Suprapubic skin (tissue), 4 donors: ENCODE results near the gene IFI44. TPM values are rescaled to one million over a fixed set of nuclear protein-coding genes. Genes with fewer than 3 reads are reported as not detected.

ENCODE experiments used
- DNase-seq, 2 donors: peaks; one replicate each; pipeline ENCODE4 v3.0.0-alpha.2; 2019; ENCODE audit warnings: low spot score in 2 of 2
- H3K27ac ChIP-seq: fragments of 200-600 bp; sonication (generic); one replicate; pipeline ENCODE4 v1.5.1; 2019
- H3K27me3 ChIP-seq: fragments of 200-600 bp; sonication (generic); one replicate; pipeline ENCODE4 v1.5.1; 2019
- H3K36me3 ChIP-seq: fragments of 200-600 bp; sonication (generic); one replicate; pipeline ENCODE4 v1.5.1; 2019
- H3K4me1 ChIP-seq: fragments of 200-600 bp; sonication (generic); one replicate; pipeline ENCODE4 v1.5.1; 2019
- H3K4me3 ChIP-seq: fragments of 200-600 bp; sonication (generic); one replicate; pipeline ENCODE4 v1.5.1; 2019; ENCODE audit warnings: mild to moderate bottlenecking
- H3K9me3 ChIP-seq: fragments of 200-600 bp; sonication (generic); one replicate; pipeline ENCODE4 v1.5.1; 2019
- CTCF ChIP-seq, 2 donors: fragments of 200-600 bp in 1 of 2; fragments of 450-650 bp in 1 of 2; sonication (generic) in 1 of 2; IDR thresholded peaks; one replicate each; pipeline ENCODE4 v1.5.1; 2016 to 2019; ENCODE audit warnings: antibody characterized with exemption in 2 of 2, mild to moderate bottlenecking in 1 of 2, moderate library complexity in 1 of 2
- EP300 ChIP-seq: sonication (generic); formaldehyde crosslinking; IDR thresholded peaks from one replicate; pipeline ENCODE4 v1.6.1; 2017; ENCODE audit warnings: antibody characterized with exemption
- POLR2A ChIP-seq, 2 donors: fragments of 450-650 bp; IDR thresholded peaks; one replicate each; pipeline ENCODE4 v1.6.1; 2017; ENCODE audit warnings: antibody characterized with exemption in 2 of 2, mild to moderate bottlenecking in 2 of 2, moderate library complexity in 2 of 2
- POLR2AphosphoS5 ChIP-seq, 3 donors: sonication (generic); formaldehyde crosslinking; IDR thresholded peaks; one replicate each; pipeline ENCODE4 v1.6.1; 2017; ENCODE audit warnings: antibody characterized with exemption in 3 of 3
- WGBS: methylation state at CpG from one replicate; pipeline ENCODE4 v1.1.5; 2018; 5-methylcytosine and 5-hydroxymethylcytosine counted together
- total RNA-seq, 4 donors: library from RNA; depleted of rRNA; stranded (reverse); fragments of >200 nt; gene quantifications; one replicate each; pipeline ENCODE4 v1.1.0, GENCODE V29; 2016

The IFI44 gene
- total RNA-seq, 4 donors from 2014 or later = 1.8 to 7.1 (median 2.7) TPM

GRCh38 chr1:78647238-78647637 lies 2.4 kb upstream of the IFI44 start:
- Histone ChIP-seq H3K9me3 (peaks cover 6% of the 10 kb centered on the region), H3K27ac (no peak overlapping the region), H3K36me3 (no peaks in the 10 kb centered on the region), H3K27me3 (no peaks in the 10 kb centered on the region), H3K4me1 (peaks cover 14% of the 10 kb centered on the region), H3K4me3 (no peak overlapping the region)
- 89% methylated on average over 1 of the region's 1 CpG for WGBS
- TF ChIP-seq POLR2AphosphoS5 (IDR thresholded peaks at IDR 0.05) (no peak), EP300 (no peak), POLR2A (IDR thresholded peaks at IDR 0.05) (no peak), CTCF (IDR thresholded peaks at IDR 0.05) (no peak)
- no peak for DNase-seq

GRCh38 chr1:78650114-78650660 lies 556 bp downstream of the IFI44 start:
- 46% methylated on average over 6 of the region's 6 CpGs for WGBS
- Histone ChIP-seq H3K4me1 (peaks cover 15% of the 10 kb centered on the region), H3K4me3 (peak overlapping the region; percentile 41), H3K27ac (peak overlapping the region; percentile 36), H3K9me3 (no peaks in the 10 kb centered on the region), H3K36me3 (no peaks in the 10 kb centered on the region), H3K27me3 (no peaks in the 10 kb centered on the region)
- no peak for DNase-seq
- no peak for TF ChIP-seq POLR2AphosphoS5 (IDR thresholded peaks at IDR 0.05)
- TF ChIP-seq CTCF (IDR thresholded peaks at IDR 0.05) = no peak
- TF ChIP-seq EP300 = no peak
- TF ChIP-seq POLR2A (IDR thresholded peaks at IDR 0.05) = no peak

- Histone ChIP-seq H3K36me3 (no peaks in the 10 kb centered on the region), H3K4me3 (peak overlapping the region; percentile 41), H3K27me3 (no peaks in the 10 kb centered on the region), H3K27ac (peak overlapping the region; percentile 36), H3K4me1 (peaks cover 15% of the 10 kb centered on the region), H3K9me3 (no peaks in the 10 kb centered on the region)
- TF ChIP-seq POLR2AphosphoS5 (IDR thresholded peaks at IDR 0.05) = no peak
- no peak for TF ChIP-seq EP300
- no peak for TF ChIP-seq POLR2A (IDR thresholded peaks at IDR 0.05)
- no peak for TF ChIP-seq CTCF (IDR thresholded peaks at IDR 0.05)
- DNase-seq = no peak
- 62% methylated on average over 12 of the region's 12 CpGs for WGBS
Observed at GRCh38 chr1:78651241-78651640, 1.6 kb downstream of the IFI44 start.

GRCh38 chr1:78652019-78652560 lies 2.5 kb downstream of the IFI44 start:
- H3K4me1 ChIP-seq = peaks cover 15% of the 10 kb centered on the region
- no peaks in the 10 kb centered on the region for H3K36me3 ChIP-seq
- no peak for DNase-seq
- H3K27me3 ChIP-seq = no peaks in the 10 kb centered on the region
- TF ChIP-seq CTCF (IDR thresholded peaks at IDR 0.05) = no peak
- no peak for TF ChIP-seq POLR2A (IDR thresholded peaks at IDR 0.05)
- no peak for TF ChIP-seq POLR2AphosphoS5 (IDR thresholded peaks at IDR 0.05)
- 91% methylated on average over 17 of the region's 17 CpGs for WGBS
- no peak overlapping the region for H3K27ac ChIP-seq
- peak overlapping the region; percentile 41 for H3K4me3 ChIP-seq
- no peaks in the 10 kb centered on the region for H3K9me3 ChIP-seq

- Histone ChIP-seq H3K4me1 (no peaks in the 10 kb centered on the region), H3K9me3 (no peaks in the 10 kb centered on the region), H3K27ac (no peak overlapping the region), H3K27me3 (no peaks in the 10 kb centered on the region), H3K4me3 (no peak overlapping the region), H3K36me3 (peaks cover 32% of the 10 kb centered on the region)
- TF ChIP-seq EP300 (no peak), CTCF (IDR thresholded peaks at IDR 0.05) (no peak), POLR2AphosphoS5 (IDR thresholded peaks at IDR 0.05) (no peak), POLR2A (IDR thresholded peaks at IDR 0.05) (no peak)
- DNase-seq = no peak
- 98% methylated on average over 1 of the region's 1 CpG for WGBS
Observed at GRCh38 chr1:78658901-78659300, 9.3 kb downstream of the IFI44 start.
